Activated CD4-positive, alpha-beta T cell treated with anti-CD3 and anti-CD28 coated beads, Interleukin-2, amount 50 U/mL, for 1 hour (primary cell): ENCODE data around the gene ZBTB48.

Source experiments
- DNase-seq: peaks from one replicate; pipeline ENCODE4 v3.0.0-alpha.2; 2020

Gene ZBTB48

DNA sequence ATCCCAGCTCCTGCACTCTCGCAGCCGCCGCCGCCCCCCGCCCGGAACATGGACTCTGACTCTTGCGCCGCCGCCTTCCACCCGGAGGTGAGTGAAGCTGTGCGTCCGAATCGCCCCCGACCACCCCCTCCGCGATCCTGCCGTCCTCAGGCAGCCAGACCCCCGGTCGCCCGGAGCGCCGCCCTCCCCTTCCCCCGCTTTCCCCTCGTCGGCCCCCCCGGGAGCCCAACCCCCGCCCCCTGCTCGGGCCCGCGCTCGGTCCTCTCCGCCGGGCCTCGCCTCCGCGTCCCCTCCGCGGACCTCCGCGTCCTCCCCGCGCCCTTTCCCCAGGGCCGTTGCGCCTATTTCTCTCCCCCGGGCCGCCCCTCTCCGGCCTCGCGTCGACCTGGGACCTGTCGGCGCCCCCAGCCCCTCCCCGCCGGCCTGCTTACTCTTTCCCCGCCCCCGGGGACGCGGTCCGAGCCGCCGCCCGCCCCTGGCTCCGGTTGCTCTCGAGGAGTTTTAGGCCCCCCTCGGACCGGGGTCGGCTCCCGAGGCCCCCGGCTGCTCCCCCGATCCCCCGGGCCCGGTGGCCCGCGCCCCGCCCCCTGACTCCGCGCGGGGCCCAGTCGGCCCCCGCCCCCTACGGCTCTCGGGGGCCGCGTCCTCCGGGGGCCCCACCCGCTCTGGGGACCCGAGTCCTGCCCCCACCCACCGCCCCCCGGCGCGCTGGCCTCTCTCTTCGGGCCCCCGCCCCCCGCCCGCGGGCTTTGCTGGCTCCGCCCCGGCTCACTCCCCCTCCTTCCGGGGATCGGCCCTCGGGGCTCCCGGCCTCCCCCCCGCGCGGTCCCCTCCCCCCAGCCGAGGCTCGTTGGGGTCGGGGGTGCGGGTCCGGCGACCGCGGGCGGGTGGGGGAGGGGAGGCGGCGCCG, 34.5 kb downstream of the ZBTB48 start:
- DNase-seq = peak; percentile 41

GRCh38 chr1:6614929-6615785, 35.4 kb downstream of the ZBTB48 start:
- no peak for DNase-seq

GRCh38 chr1:6619045-6619444, 39.3 kb downstream of the ZBTB48 start:
- DNase-seq = no peak

GRCh38 chr1:6621429-6622391, 41.9 kb downstream of the ZBTB48 start:
- DNase-seq = no peak

DNA sequence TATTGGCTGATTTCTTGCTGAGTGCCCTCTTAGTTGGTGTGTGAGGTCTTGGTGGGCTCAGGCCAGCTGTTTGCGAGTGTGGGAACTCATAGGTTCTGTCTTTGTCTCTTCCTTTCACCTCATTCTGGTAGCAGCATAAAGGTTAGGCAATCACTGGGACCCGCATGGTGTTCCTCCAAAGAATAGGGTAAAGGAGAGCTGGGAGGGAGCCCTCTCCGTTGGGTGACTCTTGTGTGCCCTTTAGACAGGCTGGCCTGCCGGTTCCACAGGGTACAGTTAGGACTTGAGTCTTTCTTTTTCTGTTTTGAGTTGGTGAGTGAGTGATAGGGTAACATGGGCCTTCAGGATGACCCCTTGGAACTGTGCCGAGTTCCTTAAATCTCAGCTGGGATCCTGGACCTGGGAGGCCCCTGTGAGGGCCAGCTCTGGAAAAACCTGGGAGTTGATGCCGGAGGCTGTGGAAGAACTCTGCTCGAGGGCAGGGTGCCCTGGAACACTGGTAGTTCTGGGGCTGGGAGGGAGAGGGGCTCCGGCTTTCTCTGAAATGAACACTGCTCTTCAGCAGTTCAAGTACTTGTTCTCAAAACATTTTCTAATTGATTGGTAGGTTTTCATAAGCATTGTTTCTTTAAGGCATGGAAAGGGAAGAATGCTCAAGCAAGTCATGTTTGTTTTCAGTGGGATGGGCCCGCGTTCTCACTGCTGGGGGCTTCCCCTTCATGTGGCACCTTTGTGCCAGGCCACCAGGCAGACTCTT, 42.8 kb downstream of the ZBTB48 start:
- DNase-seq = no peak

DNA sequence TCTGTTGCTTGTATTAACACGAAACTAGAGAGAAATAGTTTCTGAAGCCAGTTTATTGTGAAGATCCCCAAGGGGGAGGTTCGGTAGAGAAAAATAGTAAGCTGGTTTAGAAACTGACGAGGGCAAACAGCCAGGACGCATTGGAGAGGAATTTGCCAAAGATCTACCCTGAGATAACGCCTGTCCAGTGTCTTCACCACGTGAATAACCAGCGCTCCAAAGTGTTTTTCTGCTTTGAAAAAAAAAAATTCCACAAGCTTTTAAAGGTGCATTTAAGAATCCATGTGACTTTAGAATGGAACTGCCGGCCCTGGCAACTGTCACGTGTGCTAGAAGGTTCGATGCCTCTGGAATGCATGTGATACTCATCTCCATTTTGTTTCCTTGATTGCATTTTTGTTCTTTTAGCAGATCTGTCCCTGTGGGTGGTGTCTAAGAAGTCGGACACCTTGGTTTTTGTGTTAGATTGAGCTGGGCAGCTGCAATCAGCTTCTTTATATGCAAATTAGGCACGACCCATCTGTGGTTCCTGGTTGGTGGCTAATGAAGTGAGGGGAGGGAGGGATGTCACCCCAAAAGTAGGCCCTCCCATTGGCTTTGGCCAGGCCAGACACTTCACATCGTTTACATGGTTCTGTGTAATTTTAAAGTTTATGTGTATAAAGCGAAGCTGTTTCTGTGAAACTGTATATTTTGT, 43.6 kb downstream of the ZBTB48 start:
- no peak for DNase-seq

DNA sequence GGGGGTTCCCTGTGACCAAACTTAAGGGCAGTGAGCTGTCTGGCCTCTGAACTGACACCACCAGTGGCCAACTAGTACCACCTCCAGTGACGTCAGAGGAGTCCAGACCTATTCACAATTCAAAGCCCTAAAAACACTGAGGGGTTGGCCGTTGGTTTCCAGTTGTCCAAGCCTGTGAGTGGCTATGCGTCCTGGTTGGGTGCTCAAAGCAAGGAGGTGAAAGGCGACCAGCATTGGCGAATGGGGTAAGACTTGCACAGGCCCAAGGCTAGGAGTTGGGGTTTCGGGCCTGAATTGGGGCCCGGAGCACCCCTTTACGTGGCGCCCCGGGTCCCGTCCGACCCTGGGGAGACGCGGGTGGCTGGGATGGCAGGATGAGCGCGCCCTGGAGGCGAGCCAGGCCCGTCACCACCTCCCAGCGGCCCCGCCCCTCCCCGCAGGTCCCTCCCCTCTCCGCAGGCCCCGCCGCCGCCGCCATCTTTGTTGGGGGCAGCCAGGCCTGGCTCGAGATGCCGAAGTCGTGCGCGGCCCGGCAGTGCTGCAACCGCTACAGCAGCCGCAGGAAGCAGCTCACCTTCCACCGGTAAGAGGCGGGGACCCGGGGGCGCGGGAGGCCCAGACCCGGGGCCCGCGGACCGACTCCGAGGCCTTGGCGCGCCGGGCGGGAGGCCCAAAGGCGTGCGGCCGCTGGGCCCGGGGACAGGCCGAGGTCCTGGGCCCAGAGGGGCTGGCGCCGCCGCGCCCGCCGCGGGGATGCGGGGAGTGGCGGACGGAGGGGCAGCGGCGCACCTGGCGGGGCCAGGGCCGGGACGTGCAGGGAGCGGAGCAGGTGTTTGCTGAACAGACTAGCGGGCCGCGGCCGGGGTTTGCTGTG, 45.2 kb downstream of the ZBTB48 start, which contains the start of gene THAP3:
Gene THAP3 (plus strand): TSS at position 159 of the 874 bp plus-strand sequence. CDS start 351 bp downstream, at position 510.
- DNase-seq = peak; percentile 93

- no peak for DNase-seq
These were observed 45.9 kb downstream of the ZBTB48 start for GRCh38 chr1:6625584-6626149.

GRCh38 chr1:6627031-6627430, 47.2 kb downstream of the ZBTB48 start:
- no peak for DNase-seq

DNA sequence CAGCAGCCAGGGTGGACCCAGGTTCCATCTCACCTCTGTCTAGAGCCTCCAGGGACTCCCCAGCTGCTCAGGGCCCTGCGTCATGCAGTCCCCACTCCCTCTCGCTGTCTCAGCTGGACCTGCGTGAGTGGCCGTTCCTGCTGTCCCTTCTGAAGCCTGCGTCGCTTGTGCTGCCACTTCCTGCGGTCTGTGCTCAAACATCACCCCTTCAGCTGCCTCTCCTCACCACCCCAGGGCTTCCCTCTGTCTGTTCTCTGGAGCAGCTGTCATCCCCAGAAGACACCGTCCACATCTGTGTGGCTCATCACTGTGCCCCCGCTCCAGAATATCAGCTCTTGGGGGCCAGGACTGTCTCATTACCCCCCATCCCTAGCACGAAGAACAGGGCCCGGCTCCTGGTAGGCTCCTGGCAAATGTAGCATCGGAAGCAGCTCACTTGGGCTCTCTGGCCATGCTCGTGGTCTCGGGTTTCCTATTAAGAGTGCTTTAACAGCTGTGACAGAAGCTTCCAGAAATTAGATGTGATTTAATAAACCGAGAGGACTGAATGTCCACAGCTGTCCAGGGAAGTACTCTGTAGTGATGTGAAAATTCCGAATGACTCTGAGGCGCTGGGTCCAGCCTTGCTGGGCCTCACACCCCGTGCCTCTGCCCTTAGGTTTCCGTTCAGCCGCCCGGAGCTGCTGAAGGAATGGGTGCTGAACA, 48.2 kb downstream of the ZBTB48 start:
- DNase-seq = no peak

DNA sequence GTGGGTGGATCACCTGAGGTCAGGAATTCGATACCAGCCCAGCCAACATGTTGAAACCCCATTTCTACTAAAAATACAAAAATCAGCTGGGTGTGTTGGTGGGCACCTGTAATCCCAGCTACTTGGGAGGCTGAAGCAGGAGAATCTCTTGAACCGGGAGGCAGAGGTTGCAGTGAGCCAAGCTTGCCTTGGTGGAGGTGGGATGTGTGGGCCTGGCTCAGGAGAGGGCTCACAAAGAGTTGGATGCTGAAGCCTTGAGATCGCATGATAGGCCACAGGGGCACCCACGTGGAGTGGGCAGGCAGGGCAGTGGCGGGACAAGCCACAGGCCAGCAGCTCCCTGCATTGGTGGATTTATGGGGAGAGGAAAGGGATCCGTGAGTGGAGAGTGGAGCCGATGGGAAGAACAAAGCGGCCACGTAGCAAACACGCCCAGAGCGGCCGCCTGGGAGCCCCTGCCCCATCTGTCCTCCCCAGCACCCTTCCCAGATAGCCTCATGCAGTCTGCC, 49.2 kb downstream of the ZBTB48 start:
- no peak for DNase-seq

GRCh38 chr1:6630027-6630426, 50.2 kb downstream of the ZBTB48 start:
- DNase-seq = no peak

GRCh38 chr1:6631058-6631457, 51.3 kb downstream of the ZBTB48 start:
- no peak for DNase-seq

DNA sequence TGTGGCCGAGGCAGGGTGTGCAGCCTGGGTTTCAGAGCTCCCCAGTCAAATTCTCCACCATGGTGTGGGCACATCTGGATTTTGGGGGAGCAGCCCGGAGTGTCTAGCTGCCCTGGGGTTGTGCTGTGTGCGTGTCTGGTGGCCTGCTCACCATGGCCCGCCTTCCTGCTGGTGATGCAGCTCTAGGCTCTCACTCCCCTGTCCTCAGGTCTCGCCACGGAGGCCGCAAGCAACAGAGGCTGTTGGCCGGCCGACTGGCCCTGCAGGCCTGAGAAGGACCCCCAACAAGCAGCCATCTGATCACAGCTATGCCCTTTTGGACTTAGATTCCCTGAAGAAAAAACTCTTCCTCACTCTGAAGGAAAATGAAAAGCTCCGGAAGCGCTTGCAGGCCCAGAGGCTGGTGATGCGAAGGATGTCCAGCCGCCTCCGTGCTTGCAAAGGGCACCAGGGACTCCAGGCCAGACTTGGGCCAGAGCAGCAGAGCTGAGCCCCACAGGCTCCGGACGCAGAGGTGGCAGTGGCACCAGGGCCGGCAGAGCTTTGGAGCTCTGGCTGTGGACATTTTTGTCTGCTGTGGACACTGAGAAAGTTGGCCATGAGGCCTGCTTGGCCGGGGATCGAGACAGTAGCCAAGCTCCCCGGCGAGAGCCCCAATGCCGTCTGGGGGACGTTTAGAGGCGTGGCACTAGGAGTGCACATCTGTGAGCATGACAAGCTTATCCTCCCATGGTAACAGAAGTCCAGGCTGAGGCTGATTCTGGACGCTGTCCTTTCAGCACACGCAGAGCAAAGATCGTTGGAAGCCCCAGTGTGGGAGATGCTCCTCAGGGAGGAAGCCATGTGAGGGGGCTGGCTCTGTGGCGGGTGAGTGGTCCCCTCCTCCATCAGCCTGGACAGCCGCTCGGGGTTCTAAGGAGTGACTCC, 53.1 kb downstream of the ZBTB48 start:
- no peak for DNase-seq

DNA sequence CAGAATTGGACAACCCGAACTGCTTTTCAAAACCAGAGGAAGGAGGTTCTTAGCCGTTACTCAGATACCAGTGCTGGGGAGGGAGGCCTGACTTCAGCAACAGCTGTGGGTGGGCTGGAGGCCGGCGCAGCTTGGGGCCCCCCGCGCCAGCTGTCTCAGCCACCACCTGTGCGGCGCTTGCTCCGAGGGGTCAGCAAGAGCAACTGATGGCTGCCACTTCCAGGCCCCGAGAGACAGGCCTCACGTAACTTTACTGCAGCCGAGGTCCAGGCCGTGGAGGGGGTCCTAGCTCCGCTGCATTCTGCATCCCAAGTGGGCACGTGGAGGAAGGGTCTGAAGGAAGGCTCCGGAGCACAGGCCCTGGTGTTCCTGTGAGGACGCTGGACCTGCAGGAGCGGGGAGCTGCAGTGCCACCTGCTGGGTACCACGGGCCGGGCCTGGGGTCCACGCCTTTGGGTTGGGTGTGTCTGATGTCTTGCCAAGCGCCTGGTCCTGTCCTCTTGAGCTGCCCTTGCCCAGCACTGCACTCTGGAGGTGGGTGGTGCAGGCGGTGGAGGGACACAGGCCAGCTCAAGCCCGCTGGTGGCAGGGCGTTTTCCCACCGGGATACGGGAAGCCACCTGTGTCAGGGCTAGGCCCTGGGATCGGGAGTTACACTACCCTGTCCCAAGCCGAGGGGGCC, 54.7 kb downstream of the ZBTB48 start:
- peak; percentile 43 for DNase-seq

DNA sequence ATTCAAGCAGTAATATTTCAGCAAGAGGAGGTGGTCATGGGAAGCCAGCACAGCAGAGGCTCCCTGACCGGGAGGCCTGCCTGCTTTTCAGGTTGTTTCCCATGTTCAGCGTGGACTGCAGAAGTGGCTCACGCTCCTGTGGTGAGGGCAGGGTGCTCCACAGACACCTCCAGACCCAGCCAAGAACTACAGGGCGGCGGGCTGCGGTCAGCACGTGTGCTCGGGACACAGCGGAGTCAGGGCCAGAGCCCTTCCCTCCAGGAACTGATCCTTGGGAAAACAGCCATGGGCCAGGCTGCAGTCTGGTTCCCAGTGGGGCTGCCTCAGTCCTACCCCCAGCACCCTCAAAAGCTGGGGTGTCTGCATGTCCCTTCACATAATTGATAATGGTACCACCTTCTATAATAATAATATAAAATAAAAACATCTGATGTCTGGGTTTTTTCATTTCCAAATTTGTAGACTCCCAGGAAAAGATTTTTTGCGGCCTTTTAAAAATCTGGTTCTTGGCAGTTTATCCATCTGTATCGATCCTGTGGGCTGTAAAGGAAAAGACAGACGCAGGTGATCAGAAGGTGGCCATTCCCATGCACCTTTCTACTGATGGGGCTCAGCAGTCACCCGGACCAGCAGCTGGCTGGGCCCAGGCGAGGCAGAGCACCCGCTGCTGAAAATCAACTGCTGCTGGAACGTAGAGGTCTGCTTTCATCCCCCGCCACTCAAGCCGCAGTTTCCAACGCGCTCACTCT, 55.5 kb downstream of the ZBTB48 start:
- DNase-seq = no peak
